OCI-LY1 (cell line): ENCODE results near the gene ATAT1.

Source experiments
- H2AFZ ChIP-seq: fragments of 200-600 bp; sonication (generic), shearing (Covaris generic); 2 replicates; pipeline ENCODE4 v1.6.0; 2014; ENCODE audit warnings: antibody characterized with exemption, mild to moderate bottlenecking, low read length
- H3F3A ChIP-seq: fragments of 200-600 bp; sonication (generic), shearing (Covaris generic); 2 replicates; pipeline ENCODE4 v1.6.0; 2014; ENCODE audit warnings: mild to moderate bottlenecking, antibody characterized with exemption, low read length, moderate library complexity; ENCODE audit not compliant: insufficient read depth
- H3K27ac ChIP-seq: fragments of 200-600 bp; sonication (generic); 2 replicates; pipeline ENCODE4 v1.5.1; 2014; ENCODE audit warnings: low read length, mixed run types, mild to moderate bottlenecking, low read depth; ENCODE audit not compliant: poor library complexity, severe bottlenecking
- H3K27me3 ChIP-seq: fragments of 200-600 bp; sonication (generic); 2 replicates; pipeline ENCODE4 v1.6.0; 2014; ENCODE audit warnings: antibody characterized with exemption, mild to moderate bottlenecking, low read length, moderate library complexity; ENCODE audit not compliant: insufficient read depth
- H3K36me3 ChIP-seq: fragments of 200-600 bp; sonication (generic); 2 replicates; pipeline ENCODE4 v1.6.1; 2014; ENCODE audit warnings: mild to moderate bottlenecking, antibody characterized with exemption, low read length, moderate library complexity, mixed read lengths; ENCODE audit not compliant: insufficient read depth
- H3K4me1 ChIP-seq: fragments of 200-600 bp; sonication (generic); 2 replicates; pipeline ENCODE4 v1.5.1; 2014; ENCODE audit warnings: mild to moderate bottlenecking, low read length, moderate library complexity; ENCODE audit not compliant: insufficient read depth, severe bottlenecking
- H3K4me2 ChIP-seq: fragments of 200-600 bp; sonication (generic), shearing (Covaris generic); 2 replicates; pipeline ENCODE4 v1.6.1; 2014; ENCODE audit warnings: low read length
- H3K4me3 ChIP-seq: fragments of 200-600 bp; sonication (generic); 2 replicates; pipeline ENCODE4 v1.5.1; 2014; ENCODE audit warnings: low read length, low read depth, mild to moderate bottlenecking, mixed read lengths; ENCODE audit not compliant: poor library complexity, severe bottlenecking
- H3K79me2 ChIP-seq: fragments of 200-600 bp; shearing (Covaris generic); 2 replicates; pipeline ENCODE4 v1.6.1; 2016; ENCODE audit warnings: mixed run types, low read length, mixed read lengths; ENCODE audit not compliant: insufficient read depth
- H3K9ac ChIP-seq: fragments of 200-600 bp; sonication (generic), shearing (Covaris generic); 2 replicates; pipeline ENCODE4 v1.6.1; 2014; ENCODE audit warnings: mild to moderate bottlenecking, low read length, mixed read lengths
- H3K9me2 ChIP-seq: fragments of 200-600 bp; sonication (generic), shearing (Covaris generic); 2 replicates; pipeline ENCODE4 v1.6.1; 2014; ENCODE audit warnings: low read depth, mild to moderate bottlenecking, low read length, mixed read lengths
- H3K9me3 ChIP-seq: fragments of 200-600 bp; shearing (Covaris generic); 2 replicates; pipeline ENCODE4 v1.6.1; 2014; ENCODE audit warnings: low read length, mixed read lengths
- H4K20me1 ChIP-seq: fragments of 200-600 bp; sonication (generic), shearing (Covaris generic); 2 replicates; pipeline ENCODE4 v1.6.0; 2016; ENCODE audit warnings: mild to moderate bottlenecking, low read length; ENCODE audit not compliant: insufficient read depth
- CTCF ChIP-seq: fragments of 200-600 bp; sonication (generic), shearing (Covaris generic); IDR thresholded peaks from 2 replicates; pipeline ENCODE4 v1.5.1; 2017; ENCODE audit warnings: mild to moderate bottlenecking, antibody characterized with exemption, low read length, moderate library complexity, mixed read lengths
- EZH2 ChIP-seq: fragments of 200-600 bp; sonication (generic), shearing (Covaris generic); IDR thresholded peaks from 2 replicates; pipeline ENCODE4 v1.8.0; 2017; ENCODE audit warnings: borderline replicate concordance, mixed run types, mild to moderate bottlenecking, antibody characterized with exemption, low read length, moderate library complexity, mixed read lengths

Gene ATAT1

GRCh38 chr6:30683183-30683979 is 56.7 kb downstream of the ATAT1 start:
- H2AFZ ChIP-seq = no peak overlapping the region

GRCh38 chr6:30683980-30684338 is 57.3 kb downstream of the ATAT1 start:
- TF ChIP-seq CTCF (no peak), EZH2 (no peak)
- Histone ChIP-seq H4K20me1 (no peaks in the 10 kb centered on the region), H3K9me3 (no peaks in the 10 kb centered on the region), H3K4me3 (peak overlapping the region; percentile 87), H3K36me3 (peaks cover 10% of the 10 kb centered on the region; the same call in 1 of the 2 replicates), H3K27me3 (no peaks in the 10 kb centered on the region), H3K9ac (peak overlapping the region; percentile 95), H2AFZ (no peak overlapping the region), H3F3A (peaks cover 18% of the 10 kb centered on the region), H3K9me2 (no peaks in the 10 kb centered on the region), H3K4me1 (peaks cover 82% of the 10 kb centered on the region), H3K4me2 (peak overlapping the region; percentile 75), H3K27ac (peak overlapping the region; percentile 95), H3K79me2 (peaks cover 38% of the 10 kb centered on the region)

More at GRCh38 chr6:30683183-30683979, 56.7 kb downstream of the ATAT1 start:
- Histone ChIP-seq H3K27ac (peak overlapping the region; percentile 95), H4K20me1 (no peaks in the 10 kb centered on the region), H3K27me3 (no peaks in the 10 kb centered on the region), H3K9me2 (no peaks in the 10 kb centered on the region), H3F3A (peaks cover 16% of the 10 kb centered on the region), H3K36me3 (peaks cover 14% of the 10 kb centered on the region; the same call in 1 of the 2 replicates), H3K9ac (peak overlapping the region; percentile 95), H3K9me3 (no peaks in the 10 kb centered on the region), H3K4me1 (peaks cover 80% of the 10 kb centered on the region), H3K4me3 (peak overlapping the region; percentile 87), H3K79me2 (peaks cover 38% of the 10 kb centered on the region), H3K4me2 (peak overlapping the region; percentile 75)
- TF ChIP-seq CTCF (no peak), EZH2 (no peak)

- H3K4me2 ChIP-seq = peak overlapping the region; percentile 75
- peak overlapping the region; percentile 95 for H3K27ac ChIP-seq
- H3K4me1 ChIP-seq = peaks cover 82% of the 10 kb centered on the region
- peaks cover 20% of the 10 kb centered on the region for H3F3A ChIP-seq
- peaks cover 38% of the 10 kb centered on the region for H3K79me2 ChIP-seq
- H3K9ac ChIP-seq = peak overlapping the region; percentile 95
- no peaks in the 10 kb centered on the region for H3K9me2 ChIP-seq
- peak overlapping the region; percentile 87 for H3K4me3 ChIP-seq
- no peak for TF ChIP-seq EZH2
- no peak for TF ChIP-seq CTCF
- H3K27me3 ChIP-seq = no peaks in the 10 kb centered on the region
- H2AFZ ChIP-seq = no peak overlapping the region
- H4K20me1 ChIP-seq = no peaks in the 10 kb centered on the region
- peaks cover 9% of the 10 kb centered on the region; the same call in 1 of the 2 replicates for H3K36me3 ChIP-seq
- no peaks in the 10 kb centered on the region for H3K9me3 ChIP-seq
These were observed 57.9 kb downstream of the ATAT1 start for GRCh38 chr6:30684386-30685156.
